WERI-Rb-1 (cell line): Measurements from ENCODE around the gene TTYH3.
"Not testable (repeated sequence)": the region's sequence is repeated elsewhere in the genome, so short reads cannot be mapped to it uniquely, and the experiment has no call there.

Source experiments
- DNase-seq: peaks from one replicate; pipeline ENCODE4 v3.0.0-alpha.2; 2020
- H3K27ac ChIP-seq: fragments of 250-450 bp; sonication (Bioruptor Pico); 2 replicates; pipeline ENCODE4 v1.5.1; 2020; ENCODE audit warnings: mild to moderate bottlenecking, moderate library complexity
- H3K27me3 ChIP-seq: fragments of 250-450 bp; sonication (Bioruptor Pico); 2 replicates; pipeline ENCODE4 v1.5.1; 2021; ENCODE audit warnings: mild to moderate bottlenecking, low read depth, moderate library complexity; ENCODE audit not compliant: insufficient read depth, severe bottlenecking
- H3K36me3 ChIP-seq: fragments of 250-450 bp; sonication (Bioruptor Pico); 2 replicates; pipeline ENCODE4 v1.5.1; 2020; ENCODE audit warnings: mild to moderate bottlenecking, moderate library complexity
- H3K4me3 ChIP-seq: 2 replicates; pipeline ENCODE4 v1.5.1; 2011; ENCODE audit warnings: low read depth, mild to moderate bottlenecking, control low read depth, low read length
- H3K9me3 ChIP-seq: fragments of 250-450 bp; sonication (Bioruptor Pico); 2 replicates; pipeline ENCODE4 v1.5.1; 2021; ENCODE audit warnings: mild to moderate bottlenecking, moderate library complexity; ENCODE audit not compliant: severe bottlenecking
- TF ChIP-seq, protein P1 (sequence below): IDR thresholded peaks from 2 replicates; pipeline ENCODE4 v1.5.1; 2011; ENCODE audit warnings: low read depth, mild to moderate bottlenecking, control low read depth, inconsistent platforms, low read length

Gene TTYH3

DNA sequence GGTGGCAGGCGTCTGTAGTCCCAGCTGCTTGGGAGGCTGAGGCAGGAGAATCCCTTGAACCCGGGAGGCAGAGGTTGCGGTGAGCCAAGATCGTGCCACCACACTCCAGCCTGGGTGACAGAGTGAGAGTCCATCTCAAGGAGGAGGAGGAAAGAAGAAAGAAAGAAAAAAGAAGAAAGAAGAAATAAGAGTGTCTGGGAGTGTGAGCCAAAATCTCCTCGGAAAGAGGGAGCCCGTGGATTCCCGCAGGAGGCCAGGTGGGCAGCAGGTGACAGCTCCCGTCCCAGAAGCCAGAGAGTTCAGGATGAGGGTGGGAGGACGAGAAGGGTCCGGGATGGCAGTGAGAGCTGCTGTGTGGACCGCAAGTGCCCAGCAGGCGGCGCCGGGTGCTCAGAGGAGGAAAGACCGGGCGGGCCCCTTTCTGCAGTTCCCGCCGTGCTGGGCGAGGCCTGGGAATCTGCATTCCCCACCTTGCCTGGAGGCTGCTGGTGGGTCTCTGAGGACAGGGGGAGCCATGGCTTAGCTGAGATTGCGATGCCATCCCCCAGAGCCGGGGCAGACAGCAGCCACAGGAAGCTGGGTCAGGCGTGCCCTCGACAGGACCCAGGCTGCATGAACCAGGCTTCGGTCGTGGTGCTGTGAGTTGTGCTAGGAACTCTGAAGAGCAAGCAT lies 39.1 kb downstream of the TTYH3 start:
- Histone ChIP-seq H3K27ac (no peak overlapping the region), H3K36me3 (no peaks in the 10 kb centered on the region), H3K4me3 (no peak overlapping the region), H3K27me3 (no peaks in the 10 kb centered on the region), H3K9me3 (no peaks in the 10 kb centered on the region)
- DNase-seq = peak; percentile 86
- TF ChIP-seq, protein P1, sequence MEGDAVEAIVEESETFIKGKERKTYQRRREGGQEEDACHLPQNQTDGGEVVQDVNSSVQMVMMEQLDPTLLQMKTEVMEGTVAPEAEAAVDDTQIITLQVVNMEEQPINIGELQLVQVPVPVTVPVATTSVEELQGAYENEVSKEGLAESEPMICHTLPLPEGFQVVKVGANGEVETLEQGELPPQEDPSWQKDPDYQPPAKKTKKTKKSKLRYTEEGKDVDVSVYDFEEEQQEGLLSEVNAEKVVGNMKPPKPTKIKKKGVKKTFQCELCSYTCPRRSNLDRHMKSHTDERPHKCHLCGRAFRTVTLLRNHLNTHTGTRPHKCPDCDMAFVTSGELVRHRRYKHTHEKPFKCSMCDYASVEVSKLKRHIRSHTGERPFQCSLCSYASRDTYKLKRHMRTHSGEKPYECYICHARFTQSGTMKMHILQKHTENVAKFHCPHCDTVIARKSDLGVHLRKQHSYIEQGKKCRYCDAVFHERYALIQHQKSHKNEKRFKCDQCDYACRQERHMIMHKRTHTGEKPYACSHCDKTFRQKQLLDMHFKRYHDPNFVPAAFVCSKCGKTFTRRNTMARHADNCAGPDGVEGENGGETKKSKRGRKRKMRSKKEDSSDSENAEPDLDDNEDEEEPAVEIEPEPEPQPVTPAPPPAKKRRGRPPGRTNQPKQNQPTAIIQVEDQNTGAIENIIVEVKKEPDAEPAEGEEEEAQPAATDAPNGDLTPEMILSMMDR = peak; percentile 97

DNA sequence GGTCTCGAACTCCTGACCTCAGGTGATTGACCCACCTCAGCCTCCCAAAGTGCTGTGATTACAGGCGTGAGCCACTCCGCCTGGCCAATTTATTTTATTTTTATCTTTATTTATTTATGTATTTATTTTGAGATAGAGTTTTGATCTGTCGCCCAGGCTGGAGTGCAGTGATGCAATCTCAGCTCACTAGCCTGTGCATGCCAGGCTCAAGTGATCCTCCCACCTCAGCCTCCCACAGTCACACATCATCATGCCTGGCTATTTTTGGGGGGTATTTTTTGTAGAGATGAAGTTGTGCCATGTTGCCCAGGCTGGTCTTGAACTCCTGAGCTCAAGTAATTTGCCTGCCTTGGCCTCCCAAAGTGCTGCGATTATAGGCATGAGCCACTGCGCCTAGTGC lies 41.4 kb downstream of the TTYH3 start:
- H3K4me3 ChIP-seq, DNase-seq, H3K27ac ChIP-seq, H3K9me3 ChIP-seq, H3K27me3 ChIP-seq, H3K36me3 ChIP-seq: not testable (repeated sequence)

DNA sequence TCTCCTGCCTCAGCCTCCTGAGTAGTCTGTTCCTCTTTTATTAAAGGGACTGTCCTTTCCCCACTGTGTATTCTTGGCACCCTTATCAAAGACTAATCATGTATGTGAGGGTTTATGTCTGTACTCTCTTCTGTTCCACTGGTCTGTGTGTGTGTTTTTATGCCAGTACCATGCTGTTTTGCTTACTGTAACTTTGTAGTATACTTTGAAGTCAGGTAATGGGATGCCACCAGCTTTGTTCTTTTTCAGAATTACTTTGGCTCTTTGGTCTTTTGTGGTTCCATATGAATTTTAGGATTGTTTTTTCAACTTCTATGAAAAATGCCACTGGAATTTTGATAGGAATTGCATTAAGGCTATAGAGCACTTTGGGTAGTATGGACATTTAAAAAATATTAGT lies 42.1 kb downstream of the TTYH3 start:
- no peaks in the 10 kb centered on the region for H3K9me3 ChIP-seq
- no peaks in the 10 kb centered on the region for H3K36me3 ChIP-seq
- H3K4me3 ChIP-seq = no peak overlapping the region
- no peak overlapping the region for H3K27ac ChIP-seq
- TF ChIP-seq, protein P1 = no peak
- no peaks in the 10 kb centered on the region for H3K27me3 ChIP-seq
- DNase-seq = no peak

DNA sequence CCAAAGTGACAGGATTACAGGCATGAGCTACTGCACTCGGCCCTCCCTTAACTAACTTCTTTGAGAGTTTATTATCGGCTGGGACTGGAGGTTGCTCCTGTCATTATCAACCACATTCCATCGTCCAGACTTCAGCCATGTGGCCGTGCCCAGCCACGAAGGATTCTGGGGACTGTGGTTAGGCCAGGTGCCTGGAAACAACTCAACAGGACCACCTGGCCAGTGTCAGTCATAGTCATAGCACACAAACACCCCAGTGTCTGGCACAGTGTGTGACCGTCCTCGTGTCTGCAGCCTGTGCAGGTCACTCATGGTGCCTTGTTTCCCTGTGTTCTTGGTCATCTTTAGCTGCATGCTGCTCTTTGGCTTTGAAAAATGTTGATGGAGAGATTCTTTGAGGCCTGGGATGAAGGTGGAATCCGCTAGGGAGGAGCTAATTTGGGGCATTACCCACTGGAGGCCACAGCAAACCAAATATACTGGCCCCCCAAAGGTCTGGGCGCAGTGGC lies 43.5 kb downstream of the TTYH3 start:
- H3K27me3 ChIP-seq = no peaks in the 10 kb centered on the region
- no peaks in the 10 kb centered on the region for H3K9me3 ChIP-seq
- H3K27ac ChIP-seq = no peak overlapping the region
- TF ChIP-seq, protein P1 = no peak
- no peak for DNase-seq
- H3K36me3 ChIP-seq = no peaks in the 10 kb centered on the region
- no peak overlapping the region for H3K4me3 ChIP-seq

DNA sequence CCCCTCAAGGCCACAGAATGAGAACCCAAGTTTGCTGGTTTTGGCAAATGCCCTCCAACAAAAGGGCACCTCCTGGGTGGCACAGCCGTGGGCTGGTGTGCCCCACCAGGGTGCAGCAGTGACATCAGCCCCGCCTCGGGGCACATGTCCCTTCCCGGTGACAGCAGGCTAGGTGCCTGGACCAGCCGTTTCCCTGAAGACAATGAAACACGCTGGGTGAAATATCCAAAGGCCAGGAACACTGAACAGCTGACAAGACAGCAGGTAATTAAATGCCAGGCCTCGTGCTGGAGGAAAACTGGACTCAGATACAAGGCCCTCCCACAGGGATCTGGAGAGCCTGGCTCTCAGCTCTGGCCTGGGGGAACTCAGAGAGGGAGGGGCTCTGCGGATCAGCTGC lies 44.8 kb downstream of the TTYH3 start:
- H3K9me3 ChIP-seq, H3K36me3 ChIP-seq, DNase-seq, H3K4me3 ChIP-seq, H3K27me3 ChIP-seq, H3K27ac ChIP-seq: not testable (repeated sequence)

DNA sequence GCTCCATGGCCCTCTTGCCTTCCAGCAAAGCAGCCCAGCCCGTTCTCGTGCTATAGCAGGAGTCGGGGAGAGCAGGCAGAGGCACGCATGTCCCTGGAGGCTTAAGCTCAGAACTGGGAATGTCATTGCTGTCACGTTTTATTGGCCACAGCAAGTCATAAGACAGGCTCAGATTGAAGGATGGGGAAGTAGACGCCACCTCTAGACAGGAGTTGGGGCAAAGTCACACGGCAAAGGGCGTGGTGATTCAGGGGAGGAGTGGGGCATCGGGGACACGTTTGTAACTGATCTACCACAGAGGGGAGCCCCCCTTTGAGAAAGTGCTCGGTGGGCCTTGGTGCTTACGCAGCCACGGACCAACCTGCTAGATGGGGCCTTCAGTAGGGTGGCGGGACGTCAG lies 46.7 kb downstream of the TTYH3 start:
- not testable (repeated sequence) for H3K27me3 ChIP-seq, DNase-seq, H3K36me3 ChIP-seq, H3K27ac ChIP-seq, H3K9me3 ChIP-seq, H3K4me3 ChIP-seq

DNA sequence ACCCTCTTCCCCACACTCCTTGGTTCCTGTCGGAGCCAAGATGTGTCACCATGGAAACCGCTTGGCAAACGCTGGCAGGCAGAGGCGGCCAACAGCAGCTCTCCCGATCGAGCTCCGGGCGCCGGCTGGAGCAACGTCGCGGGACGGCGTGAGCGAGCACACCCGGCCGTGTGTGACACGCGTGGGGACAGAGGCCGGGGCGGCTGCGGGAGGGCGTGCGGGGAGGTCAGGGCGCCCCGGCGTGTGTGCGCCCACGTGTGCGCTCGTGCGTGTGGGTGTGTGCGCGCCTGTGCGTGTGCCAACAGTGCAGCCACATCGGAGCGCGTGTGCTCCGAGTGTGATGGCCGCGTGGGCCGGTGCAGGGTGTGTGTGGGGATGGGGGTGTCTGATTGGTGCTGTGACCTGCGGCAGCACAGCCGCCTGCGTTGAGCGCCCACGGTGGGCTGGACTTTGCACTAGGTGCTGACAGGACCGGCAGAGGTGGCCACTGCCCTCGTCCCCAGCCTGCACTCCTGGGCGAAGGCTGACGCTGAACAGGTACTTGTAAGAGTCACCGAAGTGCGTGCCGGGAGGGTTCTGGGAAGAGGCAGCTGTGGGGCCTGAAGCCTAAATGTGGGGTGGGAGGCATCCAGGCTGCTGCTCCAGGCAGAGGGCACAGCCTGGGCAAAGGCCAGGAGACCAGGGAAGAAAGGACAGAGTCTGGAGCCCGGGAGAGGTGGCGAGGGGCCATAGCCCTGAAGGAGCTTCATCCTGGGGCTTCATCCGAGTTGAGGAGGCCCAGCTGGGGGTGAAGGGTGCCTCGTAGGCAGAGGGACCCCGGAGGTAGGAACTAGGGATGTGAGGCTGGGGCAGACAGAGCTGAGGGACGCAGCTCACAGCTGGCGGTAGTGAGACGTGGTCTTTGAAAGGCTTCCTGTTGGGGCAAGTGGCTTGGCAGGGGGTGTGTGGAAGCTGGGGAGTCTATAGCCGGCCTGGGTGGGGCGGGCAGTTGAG lies 47.6 kb downstream of the TTYH3 start:
- H3K4me3 ChIP-seq, H3K9me3 ChIP-seq, H3K36me3 ChIP-seq, H3K27ac ChIP-seq, DNase-seq, H3K27me3 ChIP-seq: not testable (repeated sequence)
